Erythroblast (primary cell): Measurements from ENCODE around the gene TNPO1.

Experiments used
- GATA1 ChIP-seq: IDR thresholded peaks from 2 replicates; pipeline ENCODE4 v1.6.1; 2011; ENCODE audit warnings: low read depth, mild to moderate bottlenecking, control low read depth, low read length, moderate library complexity
- POLR2A ChIP-seq: IDR thresholded peaks from 2 replicates; pipeline ENCODE4 v1.6.1; 2011; ENCODE audit warnings: mild to moderate bottlenecking, low read length

GRCh38 chr5:72920690-72921502 is 104.4 kb downstream of the TNPO1 start:
- TF ChIP-seq POLR2A, result no peak
- no peak for TF ChIP-seq GATA1
